Spleen (tissue), 7 donors: ENCODE results near the gene HINT3.

ENCODE experiments used
- POLR2A ChIP-seq, 3 donors: fragments of 450-650 bp; IDR thresholded peaks; one replicate each; pipeline ENCODE4 v1.5.1; 2017; ENCODE audit warnings: antibody characterized with exemption in 3 of 3, mild to moderate bottlenecking in 1 of 3
- POLR2AphosphoS5 ChIP-seq, 3 donors: sonication (generic); formaldehyde crosslinking; IDR thresholded peaks; one replicate each; pipeline ENCODE4 v1.5.1; 2017; ENCODE audit warnings: antibody characterized with exemption in 3 of 3
- TF ChIP-seq, protein P1 (sequence below), 11 experiments: fragments of 200-600 bp in 7 of 11; fragments of 450-650 bp in 4 of 11; sonication (generic) in 4 of 11; IDR thresholded peaks in 8 of 11; conservative IDR thresholded peaks in 3 of 11; 1 replicate in 7 of 11; 2 replicates in 4 of 11; pipeline versions ENCODE4 v1.4.0 to v1.8.0; 2016 to 2021; ENCODE audit warnings: antibody characterized with exemption in 11 of 11, inconsistent platforms in 4 of 11, mild to moderate bottlenecking in 1 of 11
- donor health status: DM: no; HTN: no; CAD: no; lungs with moderate emphysema.
- donor health status: DM: no; HTN: no; CAD: no.
- donor health status: DM: no; HTN: no; CAD: no.

DNA sequence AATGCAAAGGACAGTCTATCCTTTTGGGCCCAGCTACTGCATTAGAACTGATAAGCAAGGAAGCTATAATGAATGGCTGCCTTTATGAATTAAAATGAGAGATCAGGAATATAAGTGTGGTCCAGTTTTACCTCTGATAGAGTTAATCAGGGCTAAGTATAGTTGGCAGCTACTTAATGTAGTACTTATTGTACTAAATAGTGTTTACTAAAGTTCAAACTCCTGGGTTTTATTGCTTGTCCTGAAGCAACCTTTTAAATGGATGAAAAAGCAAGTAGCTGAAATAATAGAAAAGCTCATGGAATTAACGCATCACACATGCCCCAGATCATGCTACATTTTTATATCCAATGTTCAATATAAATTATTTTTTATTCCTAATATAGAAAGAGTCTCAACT is 35.1 kb downstream of the HINT3 start:
- TF ChIP-seq, protein P1, sequence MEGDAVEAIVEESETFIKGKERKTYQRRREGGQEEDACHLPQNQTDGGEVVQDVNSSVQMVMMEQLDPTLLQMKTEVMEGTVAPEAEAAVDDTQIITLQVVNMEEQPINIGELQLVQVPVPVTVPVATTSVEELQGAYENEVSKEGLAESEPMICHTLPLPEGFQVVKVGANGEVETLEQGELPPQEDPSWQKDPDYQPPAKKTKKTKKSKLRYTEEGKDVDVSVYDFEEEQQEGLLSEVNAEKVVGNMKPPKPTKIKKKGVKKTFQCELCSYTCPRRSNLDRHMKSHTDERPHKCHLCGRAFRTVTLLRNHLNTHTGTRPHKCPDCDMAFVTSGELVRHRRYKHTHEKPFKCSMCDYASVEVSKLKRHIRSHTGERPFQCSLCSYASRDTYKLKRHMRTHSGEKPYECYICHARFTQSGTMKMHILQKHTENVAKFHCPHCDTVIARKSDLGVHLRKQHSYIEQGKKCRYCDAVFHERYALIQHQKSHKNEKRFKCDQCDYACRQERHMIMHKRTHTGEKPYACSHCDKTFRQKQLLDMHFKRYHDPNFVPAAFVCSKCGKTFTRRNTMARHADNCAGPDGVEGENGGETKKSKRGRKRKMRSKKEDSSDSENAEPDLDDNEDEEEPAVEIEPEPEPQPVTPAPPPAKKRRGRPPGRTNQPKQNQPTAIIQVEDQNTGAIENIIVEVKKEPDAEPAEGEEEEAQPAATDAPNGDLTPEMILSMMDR (IDR thresholded peaks at IDR 0.05 in 8 of 11, conservative IDR thresholded peaks at IDR 0.05 in 3 of 11) = no peak
- TF ChIP-seq POLR2AphosphoS5 (IDR thresholded peaks at IDR 0.05) (no peak), POLR2A (IDR thresholded peaks at IDR 0.05) (no peak)
